ENCODE data around the gene ALDH3B1. TPM values are rescaled to one million over a fixed set of nuclear protein-coding genes. Genes with fewer than 3 reads are reported as not detected.

ALDH3B1 gene
- total and polyA plus RNA-seq, 9 of the 15 experiments (the other 6 are each of a cell fraction or from before 2014, with no cell fraction given): 0.01 to 0.35 (median 0.07) TPM; not detected in 2

- TF ChIP-seq ARID4B (CRISPR knock-in tag; IDR thresholded peaks at IDR 0.05) (peak; percentile 57; the same call in 1 of the 2 replicates), TGIF2 (CRISPR knock-in tag; IDR thresholded peaks at IDR 0.05) (no peak), ZKSCAN8 (CRISPR knock-in tag; IDR thresholded peaks at IDR 0.05) (no peak), CHD7 (IDR thresholded peaks at IDR 0.05; ENCODE audit: low read depth, low read length) (no peak), MEF2D (tag; conservative IDR thresholded peaks at IDR 0.05; ENCODE audit: low read depth) (no peak), GMEB1 (CRISPR knock-in tag; IDR thresholded peaks at IDR 0.05) (no peak)
Measured at GRCh38 chr11:68043349-68044144, 33.4 kb downstream of the ALDH3B1 start (continued).

All from K562 (cell line).